ENCODE measurements around the gene PRSS57.

- TF ChIP-seq, protein P1, sequence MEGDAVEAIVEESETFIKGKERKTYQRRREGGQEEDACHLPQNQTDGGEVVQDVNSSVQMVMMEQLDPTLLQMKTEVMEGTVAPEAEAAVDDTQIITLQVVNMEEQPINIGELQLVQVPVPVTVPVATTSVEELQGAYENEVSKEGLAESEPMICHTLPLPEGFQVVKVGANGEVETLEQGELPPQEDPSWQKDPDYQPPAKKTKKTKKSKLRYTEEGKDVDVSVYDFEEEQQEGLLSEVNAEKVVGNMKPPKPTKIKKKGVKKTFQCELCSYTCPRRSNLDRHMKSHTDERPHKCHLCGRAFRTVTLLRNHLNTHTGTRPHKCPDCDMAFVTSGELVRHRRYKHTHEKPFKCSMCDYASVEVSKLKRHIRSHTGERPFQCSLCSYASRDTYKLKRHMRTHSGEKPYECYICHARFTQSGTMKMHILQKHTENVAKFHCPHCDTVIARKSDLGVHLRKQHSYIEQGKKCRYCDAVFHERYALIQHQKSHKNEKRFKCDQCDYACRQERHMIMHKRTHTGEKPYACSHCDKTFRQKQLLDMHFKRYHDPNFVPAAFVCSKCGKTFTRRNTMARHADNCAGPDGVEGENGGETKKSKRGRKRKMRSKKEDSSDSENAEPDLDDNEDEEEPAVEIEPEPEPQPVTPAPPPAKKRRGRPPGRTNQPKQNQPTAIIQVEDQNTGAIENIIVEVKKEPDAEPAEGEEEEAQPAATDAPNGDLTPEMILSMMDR (IDR thresholded peaks at IDR 0.05) = no peak
- no peak for TF ChIP-seq POLR2A (IDR thresholded peaks at IDR 0.05)
Measured at GRCh38 chr19:718251-718951, 23.1 kb upstream of the PRSS57 start.
